ENCODE results near the gene BZW2.

BZW2 gene

DNA sequence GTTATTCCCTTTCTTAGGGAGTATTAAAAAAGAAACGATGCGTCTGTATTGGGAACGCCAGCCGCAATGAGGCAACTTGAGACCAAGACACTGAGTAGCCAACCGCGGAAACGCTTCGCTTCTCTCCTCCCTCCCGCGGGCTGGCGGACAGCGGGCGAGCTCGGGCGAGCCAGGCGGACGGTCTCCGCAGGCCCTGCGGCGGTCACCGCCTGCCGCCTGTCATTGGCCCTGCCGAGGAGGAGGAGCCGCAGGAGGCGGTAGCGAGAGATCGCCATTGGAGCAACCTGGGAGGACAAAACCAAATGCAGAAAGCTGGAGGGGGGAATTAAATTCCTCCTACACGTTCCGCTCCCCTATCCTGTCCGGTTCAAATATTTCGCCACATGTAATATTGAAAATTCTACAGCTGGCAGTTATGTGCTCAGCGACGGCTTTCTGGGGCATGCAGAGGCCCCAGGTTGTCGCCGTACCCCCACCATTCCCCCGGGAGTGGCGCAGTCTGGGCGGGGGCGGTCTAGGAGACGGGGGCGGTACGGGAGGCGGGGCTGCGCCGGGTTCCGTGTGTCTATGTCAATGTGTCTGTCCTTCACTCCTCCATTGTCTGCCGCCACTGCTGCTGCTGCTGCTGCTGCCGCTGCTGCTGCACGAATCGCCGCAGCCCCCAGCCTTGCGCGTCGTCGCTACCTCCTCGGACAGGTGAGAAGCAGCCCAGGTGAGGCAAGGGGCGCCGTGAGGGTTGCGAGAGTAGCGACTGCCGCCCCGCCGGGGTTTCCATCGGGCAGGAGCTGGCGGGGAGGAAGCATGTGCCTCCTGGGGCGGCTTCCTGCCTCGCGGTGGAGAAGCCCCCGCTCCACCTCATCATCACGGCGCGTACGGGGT is at the start of gene BZW2, which contains the start of gene ANKMY2:
BZW2 (plus strand) TSS at position 589 of the 879 bp plus-strand sequence. CDS start 19,263 bp downstream, outside the sequence.
ANKMY2 (minus strand) TSS at position 162 of the 879 bp plus-strand sequence. CDS start 181 bp downstream, outside the sequence.
- DNase-seq (ENCODE audit: low spot score) = peak; percentile 92

GRCh38 chr7:16598015-16598414 is 48.0 kb upstream of the BZW2 start:
- DNase-seq (ENCODE audit: low spot score) = no peak

DNA sequence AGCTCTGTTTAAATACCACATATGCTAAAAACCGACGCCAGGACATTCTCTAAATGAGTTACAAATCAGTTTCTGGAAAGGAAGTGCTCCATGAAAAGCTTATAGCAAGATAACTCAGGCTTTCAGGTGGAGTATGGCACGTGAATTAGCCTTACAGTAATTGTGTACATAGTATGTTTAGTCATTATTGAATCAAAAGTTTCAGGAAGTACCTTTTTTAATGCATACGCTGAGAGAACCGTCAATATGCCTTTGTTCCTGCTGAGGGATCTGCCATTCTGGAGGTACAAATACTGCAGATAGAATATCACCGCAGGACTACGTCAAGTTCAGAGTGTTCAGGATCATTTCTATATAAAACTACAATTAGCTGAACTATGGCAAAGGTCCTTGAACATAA is 46.1 kb upstream of the BZW2 start:
- DNase-seq (ENCODE audit: low spot score) = no peak

DNA sequence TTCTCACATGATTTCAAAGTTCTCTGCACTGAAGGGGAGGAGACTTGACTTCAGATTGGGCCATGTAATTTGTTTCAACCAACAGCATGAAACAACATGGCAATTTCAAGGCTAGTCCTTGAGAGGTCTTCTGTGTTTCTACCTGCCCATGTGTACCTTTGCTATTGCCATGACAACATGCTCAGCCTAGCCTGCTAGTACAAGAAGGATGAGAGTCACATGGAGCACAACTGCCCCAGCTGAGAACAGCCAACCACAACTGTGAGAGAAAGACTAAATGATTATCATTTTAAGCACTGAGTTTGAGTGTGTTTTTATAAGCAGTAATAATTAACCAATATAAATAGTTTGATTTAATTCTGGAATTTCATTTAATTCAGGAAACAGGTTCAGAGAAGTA is 42.3 kb upstream of the BZW2 start:
- DNase-seq (ENCODE audit: low spot score) = no peak

GRCh38 chr7:16604054-16604453 is 41.9 kb upstream of the BZW2 start:
- DNase-seq (ENCODE audit: low spot score) = no peak

DNA sequence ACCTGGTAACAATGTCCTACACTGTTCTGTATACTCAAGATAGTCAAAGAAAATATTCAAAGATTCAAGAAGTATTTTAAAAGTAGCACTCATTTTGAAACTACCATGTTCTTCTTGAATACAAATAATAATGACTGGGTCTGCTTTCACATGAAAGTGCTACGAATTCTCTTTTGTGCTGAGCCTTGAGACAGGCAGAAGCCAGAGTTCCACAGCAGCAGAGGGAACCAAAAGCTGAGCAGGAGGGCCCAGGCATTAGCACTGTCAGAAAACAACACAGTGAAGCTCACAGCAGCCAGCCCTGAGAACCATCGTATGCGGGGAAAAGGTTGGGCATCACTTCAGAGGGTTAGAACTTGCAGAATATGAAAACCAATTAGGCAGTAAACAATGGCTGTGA is 39.3 kb upstream of the BZW2 start:
- DNase-seq (ENCODE audit: low spot score) = no peak

GRCh38 chr7:16609842-16610450 is 36.0 kb upstream of the BZW2 start:
- DNase-seq (ENCODE audit: low spot score) = no peak

DNA sequence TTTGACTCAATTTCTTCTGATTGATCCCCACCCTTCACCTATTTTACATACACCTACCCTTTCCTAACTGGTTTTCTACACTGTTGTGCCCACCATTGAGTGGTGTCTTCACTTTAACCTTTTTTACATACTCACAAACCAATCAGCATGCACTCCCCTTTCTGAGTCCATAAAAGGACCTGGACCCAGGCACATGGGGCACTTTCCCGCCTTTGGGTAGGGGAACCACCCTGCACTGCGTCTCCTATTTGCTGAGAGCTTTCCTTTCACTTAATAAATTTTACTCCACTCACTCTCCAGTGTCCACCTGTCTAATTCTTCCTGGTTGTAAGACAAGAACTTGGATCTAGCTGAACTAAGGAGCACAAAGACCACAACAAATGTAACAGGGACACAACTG is 34.3 kb upstream of the BZW2 start:
- DNase-seq (ENCODE audit: low spot score) = no peak

DNA sequence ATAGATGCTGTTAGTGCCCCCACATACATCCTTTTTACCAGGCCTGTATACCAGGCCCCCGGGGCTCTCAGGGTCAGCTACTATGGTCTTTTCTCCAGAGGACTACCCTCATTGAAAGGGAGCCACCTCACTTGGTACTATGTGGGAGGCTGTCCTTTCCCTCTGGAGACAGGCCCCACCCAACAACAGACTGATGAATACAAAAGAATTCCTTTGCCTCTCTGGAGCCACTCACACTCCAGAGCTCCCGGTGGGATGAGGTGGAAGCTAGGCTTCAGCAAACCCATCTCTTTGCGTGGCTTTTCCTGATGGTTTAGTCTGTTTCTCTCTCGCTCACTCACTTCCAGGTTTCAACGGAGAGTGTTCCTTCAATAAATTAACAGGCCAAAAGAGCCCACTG is 30.8 kb upstream of the BZW2 start:
- DNase-seq (ENCODE audit: low spot score) = no peak

GRCh38 chr7:16616122-16616521 is 29.9 kb upstream of the BZW2 start:
- DNase-seq (ENCODE audit: low spot score) = no peak

- DNase-seq (ENCODE audit: low spot score) = no peak
Observed at GRCh38 chr7:16616542-16616941, 29.4 kb upstream of the BZW2 start.

- DNase-seq (ENCODE audit: low spot score) = no peak
Observed at GRCh38 chr7:16619979-16620408, 26.0 kb upstream of the BZW2 start.

DNA sequence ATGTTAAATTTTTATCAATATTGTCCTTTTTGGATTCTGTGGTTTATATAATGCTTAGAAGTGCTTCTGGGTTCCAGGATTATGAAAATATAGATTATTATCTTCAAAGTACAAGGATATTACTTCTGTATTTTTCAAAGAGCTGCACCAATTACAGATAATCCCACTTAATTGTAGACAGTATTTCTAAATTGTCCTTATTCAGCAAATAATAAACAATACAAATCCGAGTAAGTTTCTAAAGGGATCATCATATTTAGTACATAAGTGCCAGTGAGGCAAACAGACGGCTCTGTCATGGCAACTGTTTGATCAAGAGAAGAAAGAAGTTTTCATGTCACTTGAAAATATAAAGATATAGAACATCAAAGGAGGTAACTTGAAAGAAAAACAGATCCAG is 19.6 kb upstream of the BZW2 start:
- DNase-seq (ENCODE audit: low spot score) = no peak

DNA sequence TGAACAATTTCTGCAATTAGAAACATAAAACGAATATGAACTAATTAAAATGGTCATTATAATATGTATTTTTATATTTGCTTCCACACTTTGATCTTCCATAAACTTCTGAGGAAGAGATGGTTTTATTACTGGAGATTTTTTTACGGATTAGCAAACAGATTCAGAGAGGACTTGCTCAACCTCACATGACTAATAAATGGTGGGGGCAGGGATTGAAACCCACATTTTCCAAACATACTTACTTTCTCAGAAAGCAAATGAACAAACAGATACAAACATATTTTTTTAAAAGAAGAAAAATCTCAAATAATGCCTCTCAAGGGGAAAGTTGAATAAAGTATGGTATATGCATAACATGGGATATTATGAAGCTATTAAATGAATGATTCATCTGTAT is 18.7 kb upstream of the BZW2 start:
- no peak for DNase-seq (ENCODE audit: low spot score)

- no peak for DNase-seq (ENCODE audit: low spot score)
Observed at GRCh38 chr7:16630654-16631053, 15.3 kb upstream of the BZW2 start.

- no peak for DNase-seq (ENCODE audit: low spot score)
Observed at GRCh38 chr7:16634271-16634738, 11.7 kb upstream of the BZW2 start.

- no peak for DNase-seq (ENCODE audit: low spot score)
Observed at GRCh38 chr7:16636555-16637101, 9.4 kb upstream of the BZW2 start.

DNA sequence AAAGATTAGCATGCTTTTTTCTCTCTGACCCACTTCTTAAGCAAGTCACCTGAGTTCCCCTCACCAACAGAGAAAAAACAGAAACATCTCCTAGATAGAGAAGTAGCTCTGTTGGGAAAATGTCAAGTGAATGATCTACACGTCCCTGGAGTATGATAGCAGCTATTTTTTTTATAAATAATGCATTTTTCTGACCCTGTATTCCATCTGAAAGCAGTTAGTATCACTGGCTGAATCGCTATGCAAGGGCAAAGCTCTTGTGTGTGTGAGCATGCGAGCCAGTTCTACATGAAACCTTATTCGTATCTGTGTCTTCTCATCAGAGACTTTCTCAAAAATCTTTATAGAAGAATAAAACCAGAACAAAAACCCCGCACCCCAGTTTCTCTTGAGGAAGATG is 8.6 kb upstream of the BZW2 start:
- no peak for DNase-seq (ENCODE audit: low spot score)

DNA sequence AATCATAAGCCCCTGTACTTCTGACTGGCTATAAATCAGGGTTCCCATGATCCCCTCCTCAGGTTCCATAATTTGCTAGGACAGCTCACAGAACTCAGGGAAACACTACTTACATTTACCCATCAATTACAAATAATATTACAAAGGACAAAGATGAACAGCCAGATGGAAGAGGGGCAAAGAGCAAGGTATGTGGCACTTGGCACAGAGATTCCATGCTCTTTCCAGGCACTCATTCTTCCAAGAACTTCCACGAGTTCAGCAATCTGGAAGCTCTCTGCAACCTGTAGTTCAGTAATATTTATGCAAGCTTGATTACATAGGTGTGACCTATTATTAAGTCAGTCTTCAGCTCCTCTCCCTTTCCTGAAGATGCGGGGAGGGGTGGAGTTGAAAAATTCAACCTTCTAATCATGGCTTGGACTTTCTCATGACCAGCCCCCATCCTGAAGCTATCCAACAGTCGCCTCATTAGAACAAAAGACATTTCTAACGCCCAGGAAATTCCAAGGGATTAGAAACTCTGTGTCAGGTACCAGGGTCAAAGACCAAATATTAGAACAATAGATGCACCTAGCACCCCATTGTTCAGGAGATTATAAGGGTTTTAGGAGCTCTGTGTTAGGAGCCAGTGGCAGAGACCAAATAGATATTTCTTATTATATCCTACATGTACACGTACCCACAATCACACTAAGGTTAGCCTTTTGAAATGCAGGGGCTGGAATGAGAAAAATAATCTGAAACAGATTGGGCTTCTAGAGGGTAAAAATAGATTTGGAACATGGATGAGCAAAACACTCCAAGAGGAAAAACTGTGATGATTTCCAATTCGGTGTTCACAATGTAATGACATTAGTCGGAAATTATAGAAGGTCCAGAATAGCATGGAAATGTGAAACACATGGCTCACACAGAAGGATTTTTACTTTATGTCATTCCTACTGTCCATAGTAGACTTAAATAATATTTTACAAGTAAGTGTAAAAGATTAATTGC is 7.4 kb upstream of the BZW2 start:
- no peak for DNase-seq (ENCODE audit: low spot score)

GRCh38 chr7:16644157-16644556 is 1.8 kb upstream of the BZW2 start:
- no peak for DNase-seq (ENCODE audit: low spot score)

All from CD4-positive, alpha-beta T cell treated with Interleukin-15 for 4 hours (primary cell).